Astrocyte (in vitro differentiated cells and primary cell): Measurements from ENCODE around the gene ZFYVE27. TPM values are rescaled to one million over a fixed set of nuclear protein-coding genes. Genes with fewer than 3 reads are reported as not detected.
"Not testable (repeated sequence)": the region's sequence is repeated elsewhere in the genome, so short reads cannot be mapped to it uniquely, and the experiment has no call there.

ENCODE experiments used
- DNase-seq: peaks from one replicate; pipeline ENCODE4 v3.0.0-alpha.2; 2010; ENCODE audit warnings: low read depth
- FAIRE-seq: peaks from 2 replicates; lab custom pipeline; 2011; peaks lifted over from hg19 to GRCh38; lab: Jason Lieb, UNC
- H2AFZ ChIP-seq: 2 replicates; pipeline ENCODE4 v1.6.0; 2012; ENCODE audit warnings: low read depth, low read length, inconsistent platforms
- H3K27ac ChIP-seq: 2 replicates; pipeline ENCODE4 v1.5.1; 2011; ENCODE audit warnings: low read depth, low read length, inconsistent platforms
- H3K27me3 ChIP-seq: 2 replicates; pipeline ENCODE4 v1.6.0; 2011; ENCODE audit warnings: low read length, inconsistent platforms; ENCODE audit not compliant: insufficient read depth
- H3K36me3 ChIP-seq: 2 replicates; pipeline ENCODE4 v1.5.1; 2011; ENCODE audit warnings: low read length, inconsistent platforms; ENCODE audit not compliant: insufficient read depth
- H3K4me1 ChIP-seq: 2 replicates; pipeline ENCODE4 v1.5.1; 2011; ENCODE audit warnings: low read length, inconsistent platforms; ENCODE audit not compliant: insufficient read depth
- H3K4me2 ChIP-seq: 2 replicates; pipeline ENCODE4 v1.6.0; 2012; ENCODE audit warnings: low read length, inconsistent platforms
- H3K4me3 ChIP-seq: 2 replicates; pipeline ENCODE4 v1.5.1; 2011; ENCODE audit warnings: low read depth, mild to moderate bottlenecking, low read length, inconsistent platforms; ENCODE audit not compliant: insufficient read depth
- H3K79me2 ChIP-seq: 2 replicates; pipeline ENCODE4 v1.6.0; 2012; ENCODE audit warnings: mild to moderate bottlenecking, low read length, inconsistent platforms; ENCODE audit not compliant: insufficient read depth
- H3K9ac ChIP-seq: 2 replicates; pipeline ENCODE4 v1.6.0; 2012; ENCODE audit warnings: mild to moderate bottlenecking, low read length, inconsistent platforms
- H3K9me3 ChIP-seq: 2 replicates; pipeline ENCODE4 v1.5.1; 2012; ENCODE audit warnings: low read depth, mild to moderate bottlenecking, low read length, inconsistent platforms; ENCODE audit not compliant: insufficient read depth
- H4K20me1 ChIP-seq: 2 replicates; pipeline ENCODE4 v1.6.0; 2012; ENCODE audit warnings: low read length, inconsistent platforms; ENCODE audit not compliant: insufficient read depth
- H3K27ac Mint-ChIP-seq: one replicate; pipeline ENCODE4 v1.8.0; 2021; ENCODE audit warnings: mild to moderate bottlenecking, mixed read lengths; ENCODE audit not compliant: unreplicated experiment
- H3K27me3 Mint-ChIP-seq: one replicate; pipeline ENCODE4 v1.8.0; 2021; ENCODE audit warnings: low read depth, mixed read lengths; ENCODE audit not compliant: unreplicated experiment
- H3K36me3 Mint-ChIP-seq: one replicate; pipeline ENCODE4 v1.8.0; 2021; ENCODE audit warnings: low read depth, mixed read lengths; ENCODE audit not compliant: unreplicated experiment
- H3K4me1 Mint-ChIP-seq: one replicate; pipeline ENCODE4 v1.8.0; 2021; ENCODE audit warnings: low read depth, mixed read lengths; ENCODE audit not compliant: unreplicated experiment
- H3K4me3 Mint-ChIP-seq: one replicate; pipeline ENCODE4 v1.8.0; 2021; ENCODE audit warnings: mild to moderate bottlenecking, moderate library complexity, mixed read lengths; ENCODE audit not compliant: unreplicated experiment
- H3K9me3 Mint-ChIP-seq: one replicate; pipeline ENCODE4 v1.8.0; 2021; ENCODE audit warnings: mild to moderate bottlenecking, mixed read lengths; ENCODE audit not compliant: unreplicated experiment
- EZH2 ChIP-seq: IDR thresholded peaks from 2 replicates; pipeline ENCODE4 v1.6.1; 2012; ENCODE audit warnings: mild to moderate bottlenecking, low read length, inconsistent platforms; ENCODE audit not compliant: insufficient read depth
- total RNA-seq: library from RNA; stranded (reverse); gene quantifications from 2 replicates; pipeline ENCODE4 v1.2.1, GENCODE V29; 2021
- TF ChIP-seq, protein P1 (sequence below): IDR thresholded peaks from 2 replicates; pipeline ENCODE4 v1.5.1; 2011; ENCODE audit warnings: low read depth, mild to moderate bottlenecking, inconsistent platforms, low read length, moderate library complexity; ENCODE audit not compliant: insufficient read depth

ZFYVE27 gene
- total RNA-seq, 1 donor from 2014 or later = 32.8 TPM

DNA sequence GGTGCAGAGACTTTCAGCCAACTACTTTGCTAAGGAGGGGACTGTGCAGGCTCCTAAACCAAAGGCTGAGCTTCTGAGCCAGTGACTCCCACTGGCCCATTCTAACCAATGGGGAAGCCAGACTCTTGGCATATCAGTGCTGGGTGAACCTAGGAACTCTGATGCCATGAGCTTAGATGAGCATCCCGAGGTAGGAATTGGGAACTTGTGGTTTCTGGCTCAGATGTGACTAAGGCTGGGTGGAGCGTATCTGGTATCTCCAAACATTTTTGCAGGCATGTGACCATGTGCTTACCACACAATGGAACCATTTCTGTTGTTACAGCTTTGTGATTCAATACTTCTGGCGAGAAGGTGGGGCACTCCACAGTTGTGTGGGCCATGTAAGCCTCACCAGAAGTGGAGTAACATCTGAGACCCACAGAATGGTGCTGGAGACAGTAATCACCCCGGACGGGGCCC, 47.3 kb upstream of the ZFYVE27 start:
- peaks cover 14% of the 10 kb centered on the region for H3K4me1 Mint-ChIP-seq
- Histone ChIP-seq H3K4me3 (no peak overlapping the region), H3K9me3 (no peaks in the 10 kb centered on the region), H3K27me3 (no peaks in the 10 kb centered on the region), H2AFZ (no peak overlapping the region), H3K4me2 (peak overlapping the region; percentile 4), H4K20me1 (no peaks in the 10 kb centered on the region), H3K27ac (peak overlapping the region; percentile 71), H3K9ac (no peak overlapping the region), H3K79me2 (no peaks in the 10 kb centered on the region), H3K4me1 (peaks cover 42% of the 10 kb centered on the region), H3K36me3 (no peaks in the 10 kb centered on the region)
- no peaks in the 10 kb centered on the region for H3K36me3 Mint-ChIP-seq
- TF ChIP-seq, protein P1, sequence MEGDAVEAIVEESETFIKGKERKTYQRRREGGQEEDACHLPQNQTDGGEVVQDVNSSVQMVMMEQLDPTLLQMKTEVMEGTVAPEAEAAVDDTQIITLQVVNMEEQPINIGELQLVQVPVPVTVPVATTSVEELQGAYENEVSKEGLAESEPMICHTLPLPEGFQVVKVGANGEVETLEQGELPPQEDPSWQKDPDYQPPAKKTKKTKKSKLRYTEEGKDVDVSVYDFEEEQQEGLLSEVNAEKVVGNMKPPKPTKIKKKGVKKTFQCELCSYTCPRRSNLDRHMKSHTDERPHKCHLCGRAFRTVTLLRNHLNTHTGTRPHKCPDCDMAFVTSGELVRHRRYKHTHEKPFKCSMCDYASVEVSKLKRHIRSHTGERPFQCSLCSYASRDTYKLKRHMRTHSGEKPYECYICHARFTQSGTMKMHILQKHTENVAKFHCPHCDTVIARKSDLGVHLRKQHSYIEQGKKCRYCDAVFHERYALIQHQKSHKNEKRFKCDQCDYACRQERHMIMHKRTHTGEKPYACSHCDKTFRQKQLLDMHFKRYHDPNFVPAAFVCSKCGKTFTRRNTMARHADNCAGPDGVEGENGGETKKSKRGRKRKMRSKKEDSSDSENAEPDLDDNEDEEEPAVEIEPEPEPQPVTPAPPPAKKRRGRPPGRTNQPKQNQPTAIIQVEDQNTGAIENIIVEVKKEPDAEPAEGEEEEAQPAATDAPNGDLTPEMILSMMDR = no peak
- TF ChIP-seq EZH2 = no peak
- no peaks in the 10 kb centered on the region for H3K9me3 Mint-ChIP-seq
- H3K27ac Mint-ChIP-seq = peak overlapping the region; percentile 72
- H3K27me3 Mint-ChIP-seq = no peaks in the 10 kb centered on the region
- DNase-seq (peak; percentile 98), FAIRE-seq (peak; percentile 94)
- no peak overlapping the region for H3K4me3 Mint-ChIP-seq

DNA sequence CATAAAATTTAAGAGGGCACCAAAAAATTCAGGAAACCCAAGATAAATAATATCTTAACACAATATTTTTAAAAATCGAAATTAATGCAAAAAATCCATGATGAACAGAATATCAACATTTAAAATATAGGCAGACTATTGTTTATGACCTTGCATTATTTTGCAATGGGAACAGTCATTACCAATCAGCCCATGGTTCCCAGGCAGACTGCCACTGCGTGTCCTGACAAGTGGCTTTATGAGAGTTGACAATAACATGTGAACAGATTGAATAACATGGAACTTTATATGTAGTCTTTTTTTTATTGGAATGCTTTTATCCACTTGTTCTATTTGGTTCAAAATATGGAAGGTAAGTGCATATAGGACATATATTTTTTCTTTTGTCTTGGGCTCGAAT, 46.8 kb upstream of the ZFYVE27 start:
- Histone ChIP-seq H3K4me3 (no peak overlapping the region), H3K4me1 (peaks cover 42% of the 10 kb centered on the region), H2AFZ (no peak overlapping the region), H3K9ac (no peak overlapping the region), H3K9me3 (no peaks in the 10 kb centered on the region), H3K27ac (peak overlapping the region; percentile 71), H3K36me3 (no peaks in the 10 kb centered on the region), H3K27me3 (no peaks in the 10 kb centered on the region), H3K4me2 (peak overlapping the region; percentile 4), H4K20me1 (no peaks in the 10 kb centered on the region), H3K79me2 (no peaks in the 10 kb centered on the region)
- Mint-ChIP-seq H3K27ac (peak overlapping the region; percentile 72), H3K4me1 (peaks cover 14% of the 10 kb centered on the region), H3K36me3 (no peaks in the 10 kb centered on the region), H3K4me3 (no peak overlapping the region), H3K27me3 (no peaks in the 10 kb centered on the region), H3K9me3 (no peaks in the 10 kb centered on the region)
- TF ChIP-seq, protein P1 = no peak
- TF ChIP-seq EZH2 = no peak
- FAIRE-seq (no peak), DNase-seq (no peak)

DNA sequence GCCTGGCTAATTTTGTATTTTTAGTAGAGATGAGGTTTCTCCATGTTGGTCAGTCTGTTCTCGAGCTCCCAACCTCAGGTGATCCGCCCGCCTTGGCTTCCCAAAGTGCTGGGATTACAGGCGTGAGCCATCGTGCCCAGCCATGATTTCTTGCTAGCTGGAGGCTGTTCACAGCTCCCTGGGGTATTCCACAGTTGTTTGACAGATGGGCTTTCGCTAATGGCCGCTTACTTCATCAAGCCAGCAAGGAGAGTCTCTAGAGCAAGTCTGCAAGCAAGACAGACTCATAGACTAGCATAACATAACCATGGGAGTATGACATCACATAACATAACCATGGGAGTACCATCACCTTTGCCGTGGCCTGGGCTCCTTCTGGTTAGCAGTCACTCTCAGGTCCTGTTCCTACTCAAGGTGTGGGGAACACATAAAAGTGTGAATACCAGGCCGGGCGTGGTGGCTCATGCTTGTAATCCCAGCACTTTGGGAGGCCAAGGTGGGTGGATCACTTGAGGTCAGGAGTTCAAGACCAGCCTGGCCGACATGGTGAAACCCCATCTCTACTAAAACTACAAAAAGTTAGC, 38.8 kb upstream of the ZFYVE27 start:
- H2AFZ ChIP-seq, H3K36me3 Mint-ChIP-seq, H3K4me1 Mint-ChIP-seq, H3K27ac Mint-ChIP-seq, H3K27me3 Mint-ChIP-seq, H3K4me1 ChIP-seq, H3K4me3 ChIP-seq, H3K79me2 ChIP-seq, H3K36me3 ChIP-seq, H3K27me3 ChIP-seq, H3K9me3 Mint-ChIP-seq, H3K9ac ChIP-seq, FAIRE-seq, H3K4me2 ChIP-seq, H3K27ac ChIP-seq, H3K4me3 Mint-ChIP-seq, H4K20me1 ChIP-seq, H3K9me3 ChIP-seq, DNase-seq: not testable (repeated sequence)
